HepG2 (cell line): ENCODE data around the gene RTP2. TPM values are rescaled to one million over a fixed set of nuclear protein-coding genes. Genes with fewer than 3 reads are reported as not detected.

ENCODE experiments used
- CENPT ChIP-seq: sonication (generic); formaldehyde crosslinking; IDR thresholded peaks from 2 replicates; pipeline ENCODE4 v1.8.0; 2022; ENCODE audit warnings: low read depth, mild to moderate bottlenecking, moderate library complexity, missing genetic modification reagents
- ELF1 ChIP-seq: sonication (generic); formaldehyde crosslinking; IDR thresholded peaks from 2 replicates; pipeline ENCODE4 v1.4.0; 2020; ENCODE audit warnings: missing genetic modification reagents
- HDAC6 ChIP-seq: fragments of 200-600 bp; sonication (generic); IDR thresholded peaks from 2 replicates; pipeline ENCODE4 v1.7.0; 2017; ENCODE audit warnings: mild to moderate bottlenecking, antibody characterized with exemption, low read length, low read depth
- KDM2A ChIP-seq: sonication (generic); formaldehyde crosslinking; IDR thresholded peaks from 2 replicates; pipeline ENCODE4 v1.4.0; 2020; ENCODE audit warnings: low read depth, missing genetic modification reagents, borderline replicate concordance
- KMT2B ChIP-seq: IDR thresholded peaks from 2 replicates; pipeline ENCODE4 v1.6.1; 2016; ENCODE audit warnings: missing genetic modification reagents, missing compliant biosample characterization
- NFYB ChIP-seq: sonication (generic); formaldehyde crosslinking; IDR thresholded peaks from 2 replicates; pipeline ENCODE4 v1.4.0; 2020; ENCODE audit warnings: missing genetic modification reagents
- SIN3A ChIP-seq: IDR thresholded peaks from 2 replicates; pipeline ENCODE4 v1.6.1; 2011; ENCODE audit warnings: low read depth, mild to moderate bottlenecking, control low read depth, low read length, borderline replicate concordance
- TCF7L2 ChIP-seq: IDR thresholded peaks from 2 replicates; pipeline ENCODE4 v1.6.1; 2011; ENCODE audit warnings: mild to moderate bottlenecking, low read depth, low read length, moderate library complexity
- THAP11 ChIP-seq: IDR thresholded peaks from 2 replicates; pipeline ENCODE4 v1.6.1; 2016; ENCODE audit warnings: missing biosample characterization, missing genetic modification reagents
- ZEB1 ChIP-seq: IDR thresholded peaks from 2 replicates; pipeline ENCODE4 v1.6.1; 2012; ENCODE audit warnings: mild to moderate bottlenecking, low read depth, inconsistent platforms; ENCODE audit not compliant: insufficient replicate concordance
- ZFP37 ChIP-seq: sonication (generic); formaldehyde crosslinking; IDR thresholded peaks from 2 replicates; pipeline ENCODE4 v1.4.0; 2020; ENCODE audit warnings: missing genetic modification reagents, borderline replicate concordance
- ZKSCAN5 ChIP-seq: sonication (generic); formaldehyde crosslinking; IDR thresholded peaks from 2 replicates; pipeline ENCODE4 v1.5.1; 2020; ENCODE audit warnings: mild to moderate bottlenecking, missing genetic modification reagents
- ZKSCAN8 ChIP-seq: IDR thresholded peaks from 2 replicates; pipeline ENCODE4 v1.6.1; 2016; ENCODE audit warnings: borderline replicate concordance, missing genetic modification reagents, missing compliant biosample characterization
- ZNF772 ChIP-seq: sonication (generic); formaldehyde crosslinking; IDR thresholded peaks from 2 replicates; pipeline ENCODE4 v1.5.0; 2020; ENCODE audit warnings: mild to moderate bottlenecking, missing genetic modification reagents
- polyA plus RNA-seq, 8 experiments: library from polyadenylated mRNA; depleted of rRNA in 3 of 8; stranded (reverse) in 7 of 8; unstranded in 1 of 8; fragments of >200 nt; fragmentation: Illumina TruSeq in 4 of 8; extraction: Trizol in 4 of 8; gene quantifications; 2 replicates each; pipeline versions ENCODE4 v1.2.1 to v1.2.3, GENCODE V29; 2011 to 2016; ENCODE audit warnings: low read depth in 4 of 8, missing spikeins in 1 of 8, mixed read lengths in 1 of 8; ENCODE audit not compliant: insufficient read depth in 1 of 8
- total RNA-seq, 5 experiments: library from RNA; depleted of rRNA; stranded (reverse); fragments of >200 nt; fragmentation: Illumina TruSeq; extraction: Trizol; gene quantifications; 2 replicates each; pipeline ENCODE4 v1.2.3, GENCODE V29; 2016; ENCODE audit warnings: low read depth in 1 of 5
- TF ChIP-seq, protein P1 (sequence below): sonication (generic); formaldehyde crosslinking; IDR thresholded peaks from 2 replicates; pipeline ENCODE4 v1.5.1; 2020; ENCODE audit warnings: mild to moderate bottlenecking, moderate library complexity, missing genetic modification reagents
- TF ChIP-seq, protein P2 (sequence below): IDR thresholded peaks from 2 replicates; pipeline ENCODE4 v1.6.1; 2016; ENCODE audit warnings: low read depth
- TF ChIP-seq, protein P3 (sequence below): sonication (generic); formaldehyde crosslinking; IDR thresholded peaks from 2 replicates; pipeline ENCODE4 v1.5.0; 2020; ENCODE audit warnings: missing genetic modification reagents
- TF ChIP-seq, protein P4 (sequence below): sonication (generic); formaldehyde crosslinking; IDR thresholded peaks from 2 replicates; pipeline ENCODE4 v1.5.0; 2020; ENCODE audit warnings: mild to moderate bottlenecking, missing genetic modification reagents
- TF ChIP-seq, protein P5 (sequence below): sonication (generic); formaldehyde crosslinking; IDR thresholded peaks from 2 replicates; pipeline ENCODE4 v1.4.0; 2020; ENCODE audit warnings: missing genetic modification reagents, borderline replicate concordance

The RTP2 gene
- total and polyA plus RNA-seq, 2 of the 13 experiments (the other 11 are each of a cell fraction or from before 2014, with no cell fraction given): not detected

DNA sequence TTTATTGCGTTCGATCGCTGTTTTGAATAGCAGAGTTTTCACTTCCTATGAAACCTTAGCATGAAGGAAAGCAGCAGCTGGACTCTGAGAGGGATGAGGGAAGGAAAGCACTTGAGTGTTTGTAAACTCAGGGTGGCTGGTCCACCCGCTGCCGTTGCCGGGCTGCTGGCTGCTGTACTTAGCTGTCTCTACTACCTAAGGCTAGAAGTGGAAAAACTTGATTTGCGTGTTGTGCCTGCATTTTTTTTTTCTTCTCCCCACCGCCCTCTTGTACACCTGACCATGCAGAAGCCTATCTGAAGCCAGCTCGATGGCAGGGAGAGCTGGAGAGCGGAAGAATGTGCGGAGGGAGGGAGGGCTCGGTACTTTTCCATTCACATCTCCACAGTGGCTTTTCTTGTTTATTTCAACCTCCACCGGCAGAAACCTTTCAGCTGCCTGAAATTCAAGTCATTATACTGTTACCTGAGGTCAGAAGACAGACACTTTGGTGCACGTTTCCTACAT is 47.7 kb upstream of the RTP2 start (continued):
- TF ChIP-seq, protein P1, sequence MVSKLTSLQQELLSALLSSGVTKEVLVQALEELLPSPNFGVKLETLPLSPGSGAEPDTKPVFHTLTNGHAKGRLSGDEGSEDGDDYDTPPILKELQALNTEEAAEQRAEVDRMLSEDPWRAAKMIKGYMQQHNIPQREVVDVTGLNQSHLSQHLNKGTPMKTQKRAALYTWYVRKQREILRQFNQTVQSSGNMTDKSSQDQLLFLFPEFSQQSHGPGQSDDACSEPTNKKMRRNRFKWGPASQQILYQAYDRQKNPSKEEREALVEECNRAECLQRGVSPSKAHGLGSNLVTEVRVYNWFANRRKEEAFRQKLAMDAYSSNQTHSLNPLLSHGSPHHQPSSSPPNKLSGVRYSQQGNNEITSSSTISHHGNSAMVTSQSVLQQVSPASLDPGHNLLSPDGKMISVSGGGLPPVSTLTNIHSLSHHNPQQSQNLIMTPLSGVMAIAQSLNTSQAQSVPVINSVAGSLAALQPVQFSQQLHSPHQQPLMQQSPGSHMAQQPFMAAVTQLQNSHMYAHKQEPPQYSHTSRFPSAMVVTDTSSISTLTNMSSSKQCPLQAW (CRISPR knock-in tag): 0 out of 2 replicates have a peak, but pooled peaks have one; percentile 15
- TF ChIP-seq, protein P2, sequence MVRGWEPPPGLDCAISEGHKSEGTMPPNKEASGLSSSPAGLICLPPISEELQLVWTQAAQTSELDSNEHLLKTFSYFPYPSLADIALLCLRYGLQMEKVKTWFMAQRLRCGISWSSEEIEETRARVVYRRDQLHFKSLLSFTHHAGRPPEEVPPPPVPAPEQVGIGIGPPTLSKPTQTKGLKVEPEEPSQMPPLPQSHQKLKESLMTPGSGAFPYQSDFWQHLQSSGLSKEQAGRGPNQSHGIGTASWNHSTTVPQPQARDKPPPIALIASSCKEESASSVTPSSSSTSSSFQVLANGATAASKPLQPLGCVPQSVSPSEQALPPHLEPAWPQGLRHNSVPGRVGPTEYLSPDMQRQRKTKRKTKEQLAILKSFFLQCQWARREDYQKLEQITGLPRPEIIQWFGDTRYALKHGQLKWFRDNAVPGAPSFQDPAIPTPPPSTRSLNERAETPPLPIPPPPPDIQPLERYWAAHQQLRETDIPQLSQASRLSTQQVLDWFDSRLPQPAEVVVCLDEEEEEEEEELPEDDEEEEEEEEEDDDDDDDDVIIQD: peak; percentile 75
- no peak for TF ChIP-seq ZEB1
- peak; percentile 44; the same call in 1 of the 2 replicates for TF ChIP-seq KDM2A
- TF ChIP-seq, protein P3, sequence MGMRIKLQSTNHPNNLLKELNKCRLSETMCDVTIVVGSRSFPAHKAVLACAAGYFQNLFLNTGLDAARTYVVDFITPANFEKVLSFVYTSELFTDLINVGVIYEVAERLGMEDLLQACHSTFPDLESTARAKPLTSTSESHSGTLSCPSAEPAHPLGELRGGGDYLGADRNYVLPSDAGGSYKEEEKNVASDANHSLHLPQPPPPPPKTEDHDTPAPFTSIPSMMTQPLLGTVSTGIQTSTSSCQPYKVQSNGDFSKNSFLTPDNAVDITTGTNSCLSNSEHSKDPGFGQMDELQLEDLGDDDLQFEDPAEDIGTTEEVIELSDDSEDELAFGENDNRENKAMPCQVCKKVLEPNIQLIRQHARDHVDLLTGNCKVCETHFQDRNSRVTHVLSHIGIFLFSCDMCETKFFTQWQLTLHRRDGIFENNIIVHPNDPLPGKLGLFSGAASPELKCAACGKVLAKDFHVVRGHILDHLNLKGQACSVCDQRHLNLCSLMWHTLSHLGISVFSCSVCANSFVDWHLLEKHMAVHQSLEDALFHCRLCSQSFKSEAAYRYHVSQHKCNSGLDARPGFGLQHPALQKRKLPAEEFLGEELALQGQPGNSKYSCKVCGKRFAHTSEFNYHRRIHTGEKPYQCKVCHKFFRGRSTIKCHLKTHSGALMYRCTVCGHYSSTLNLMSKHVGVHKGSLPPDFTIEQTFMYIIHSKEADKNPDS (CRISPR knock-in tag): no peak
- TF ChIP-seq ZNF772: 0 out of 2 replicates have a peak, but pooled peaks have one; percentile 44
- TF ChIP-seq, protein P4, sequence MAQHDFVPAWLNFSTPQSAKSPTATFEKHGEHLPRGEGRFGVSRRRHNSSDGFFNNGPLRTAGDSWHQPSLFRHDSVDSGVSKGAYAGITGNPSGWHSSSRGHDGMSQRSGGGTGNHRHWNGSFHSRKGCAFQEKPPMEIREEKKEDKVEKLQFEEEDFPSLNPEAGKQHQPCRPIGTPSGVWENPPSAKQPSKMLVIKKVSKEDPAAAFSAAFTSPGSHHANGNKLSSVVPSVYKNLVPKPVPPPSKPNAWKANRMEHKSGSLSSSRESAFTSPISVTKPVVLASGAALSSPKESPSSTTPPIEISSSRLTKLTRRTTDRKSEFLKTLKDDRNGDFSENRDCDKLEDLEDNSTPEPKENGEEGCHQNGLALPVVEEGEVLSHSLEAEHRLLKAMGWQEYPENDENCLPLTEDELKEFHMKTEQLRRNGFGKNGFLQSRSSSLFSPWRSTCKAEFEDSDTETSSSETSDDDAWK (CRISPR knock-in tag): no peak
- peak; percentile 58 for TF ChIP-seq NFYB (CRISPR knock-in tag)
- TF ChIP-seq SIN3A: no peak
- no peak for TF ChIP-seq TCF7L2
- no peak for TF ChIP-seq THAP11 (CRISPR knock-in tag)
- TF ChIP-seq ZKSCAN8: no peak
- no peak for TF ChIP-seq ZFP37 (CRISPR knock-in tag)
- TF ChIP-seq HDAC6: no peak
- no peak for TF ChIP-seq CENPT (CRISPR knock-in tag)
- TF ChIP-seq, protein P5, sequence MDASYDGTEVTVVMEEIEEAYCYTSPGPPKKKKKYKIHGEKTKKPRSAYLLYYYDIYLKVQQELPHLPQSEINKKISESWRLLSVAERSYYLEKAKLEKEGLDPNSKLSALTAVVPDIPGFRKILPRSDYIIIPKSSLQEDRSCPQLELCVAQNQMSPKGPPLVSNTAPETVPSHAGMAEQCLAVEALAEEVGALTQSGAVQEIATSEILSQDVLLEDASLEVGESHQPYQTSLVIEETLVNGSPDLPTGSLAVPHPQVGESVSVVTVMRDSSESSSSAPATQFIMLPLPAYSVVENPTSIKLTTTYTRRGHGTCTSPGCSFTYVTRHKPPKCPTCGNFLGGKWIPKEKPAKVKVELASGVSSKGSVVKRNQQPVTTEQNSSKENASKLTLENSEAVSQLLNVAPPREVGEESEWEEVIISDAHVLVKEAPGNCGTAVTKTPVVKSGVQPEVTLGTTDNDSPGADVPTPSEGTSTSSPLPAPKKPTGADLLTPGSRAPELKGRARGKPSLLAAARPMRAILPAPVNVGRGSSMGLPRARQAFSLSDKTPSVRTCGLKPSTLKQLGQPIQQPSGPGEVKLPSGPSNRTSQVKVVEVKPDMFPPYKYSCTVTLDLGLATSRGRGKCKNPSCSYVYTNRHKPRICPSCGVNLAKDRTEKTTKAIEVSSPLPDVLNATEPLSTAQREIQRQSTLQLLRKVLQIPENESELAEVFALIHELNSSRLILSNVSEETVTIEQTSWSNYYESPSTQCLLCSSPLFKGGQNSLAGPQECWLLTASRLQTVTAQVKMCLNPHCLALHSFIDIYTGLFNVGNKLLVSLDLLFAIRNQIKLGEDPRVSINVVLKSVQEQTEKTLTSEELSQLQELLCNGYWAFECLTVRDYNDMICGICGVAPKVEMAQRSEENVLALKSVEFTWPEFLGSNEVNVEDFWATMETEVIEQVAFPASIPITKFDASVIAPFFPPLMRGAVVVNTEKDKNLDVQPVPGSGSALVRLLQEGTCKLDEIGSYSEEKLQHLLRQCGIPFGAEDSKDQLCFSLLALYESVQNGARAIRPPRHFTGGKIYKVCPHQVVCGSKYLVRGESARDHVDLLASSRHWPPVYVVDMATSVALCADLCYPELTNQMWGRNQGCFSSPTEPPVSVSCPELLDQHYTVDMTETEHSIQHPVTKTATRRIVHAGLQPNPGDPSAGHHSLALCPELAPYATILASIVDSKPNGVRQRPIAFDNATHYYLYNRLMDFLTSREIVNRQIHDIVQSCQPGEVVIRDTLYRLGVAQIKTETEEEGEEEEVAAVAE (CRISPR knock-in tag): no peak
- no peak for TF ChIP-seq ZKSCAN5 (CRISPR knock-in tag)
- peak; percentile 57; the same call in 1 of the 2 replicates for TF ChIP-seq ELF1 (CRISPR knock-in tag)
- no peak; the same call in 1 of the 2 replicates for TF ChIP-seq KMT2B (CRISPR knock-in tag)
